SK-N-SH (cell line): ENCODE results near the gene ZNF628. TPM values are rescaled to one million over a fixed set of nuclear protein-coding genes. Genes with fewer than 3 reads are reported as not detected.

Experiments
- CTCF ChIA-PET: fragments of 300-600, 350-600 bp; formaldehyde crosslinking; extraction: SDS; loops from one replicate; lab custom pipeline; 2021; lab: Yijun Ruan, JAX
- POLR2A ChIA-PET: fragments of 350-600 bp; sonication (Branson Sonifier 250); formaldehyde crosslinking; extraction: SDS; loops from one replicate; lab custom pipeline; 2020; ENCODE audit warnings: antibody characterized with exemption, inconsistent platforms; lab: Yijun Ruan, JAX
- DNase-seq: peaks from one replicate; pipeline ENCODE4 v3.0.0; 2012
- H2AFZ ChIP-seq: fragments of 200-600 bp; sonication (generic); 2 replicates; pipeline ENCODE4 v1.8.1; 2016; ENCODE audit warnings: antibody characterized with exemption, mild to moderate bottlenecking, low read depth
- H3F3A ChIP-seq: fragments of 200-600 bp; sonication (generic); replicated peaks from 2 replicates; pipeline ENCODE3; 2016; ENCODE audit warnings: antibody characterized with exemption, mild to moderate bottlenecking; ENCODE audit not compliant: insufficient read depth
- H3K27ac ChIP-seq, 2 experiments: fragments of 200-500 bp in 1 of 2; fragments of 200-600 bp in 1 of 2; sonication (Bioruptor generic) in 1 of 2; sonication (generic), shearing (Covaris generic) in 1 of 2; 2 replicates each; pipeline versions ENCODE4 v1.5.1 to v1.6.1; 2014 to 2016; ENCODE audit warnings: low read depth in 2 of 2, inconsistent platforms in 1 of 2, low read length in 1 of 2, mild to moderate bottlenecking in 1 of 2, mixed read lengths in 1 of 2
- H3K27me3 ChIP-seq: fragments of 200-600 bp; sonication (generic), shearing (Covaris generic); 2 replicates; pipeline ENCODE4 v1.6.1; 2016; ENCODE audit warnings: mixed run types; ENCODE audit not compliant: insufficient read depth
- H3K36me3 ChIP-seq, 2 experiments: fragments of 200-500 bp in 1 of 2; fragments of 200-600 bp in 1 of 2; sonication (Bioruptor generic) in 1 of 2; sonication (generic) in 1 of 2; replicated peaks in 1 of 2; 2 replicates each; pipeline versions ENCODE3 to v1.5.1; 2014 to 2016; ENCODE audit warnings: low read length in 1 of 2, mild to moderate bottlenecking in 1 of 2; ENCODE audit not compliant: insufficient read depth in 2 of 2, control insufficient read depth in 1 of 2
- H3K4me1 ChIP-seq, 2 experiments: fragments of 200-500 bp in 1 of 2; fragments of 200-600 bp in 1 of 2; sonication (Bioruptor generic) in 1 of 2; sonication (generic), shearing (Covaris generic) in 1 of 2; 2 replicates each; pipeline versions ENCODE4 v1.5.1 to v1.6.1; 2014 to 2016; ENCODE audit warnings: low read depth in 1 of 2, low read length in 1 of 2, mixed run types in 1 of 2; ENCODE audit not compliant: insufficient read depth in 2 of 2, control insufficient read depth in 1 of 2
- H3K4me2 ChIP-seq: fragments of 200-600 bp; sonication (generic), shearing (Covaris generic); 2 replicates; pipeline ENCODE4 v1.6.1; 2017; ENCODE audit warnings: mixed run types
- H3K4me3 ChIP-seq, 2 experiments: fragments of 200-500 bp in 1 of 2; fragments of 200-600 bp in 1 of 2; sonication (Bioruptor generic) in 1 of 2; sonication (generic), shearing (Covaris generic) in 1 of 2; 2 replicates each; pipeline versions ENCODE4 v1.5.1 to v1.8.1; 2014 to 2016; ENCODE audit warnings: low read depth in 2 of 2, inconsistent platforms in 1 of 2, low read length in 1 of 2, mild to moderate bottlenecking in 1 of 2, mixed read lengths in 1 of 2, moderate library complexity in 1 of 2
- H3K79me2 ChIP-seq: fragments of 200-600 bp; sonication (generic); 2 replicates; pipeline ENCODE4 v1.8.1; 2017; ENCODE audit warnings: mild to moderate bottlenecking; ENCODE audit not compliant: insufficient read depth
- H3K9ac ChIP-seq: fragments of 200-600 bp; sonication (generic); 2 replicates; pipeline ENCODE4 v1.6.1; 2017; ENCODE audit warnings: mixed run types
- H3K9me2 ChIP-seq: fragments of 200-600 bp; sonication (generic); 2 replicates; pipeline ENCODE4 v1.6.1; 2017; ENCODE audit warnings: mixed run types
- H3K9me3 ChIP-seq: fragments of 200-600 bp; sonication (generic); 2 replicates; pipeline ENCODE4 v1.6.1; 2017; ENCODE audit warnings: mixed run types, mild to moderate bottlenecking, moderate library complexity
- H4K20me1 ChIP-seq: fragments of 200-600 bp; sonication (generic); 2 replicates; pipeline ENCODE4 v1.6.1; 2017; ENCODE audit warnings: mild to moderate bottlenecking, mixed run types; ENCODE audit not compliant: insufficient read depth
- ELF1 ChIP-seq: IDR thresholded peaks from 2 replicates; pipeline ENCODE4 v1.4.0; 2012
- EZH2phosphoT487 ChIP-seq: fragments of 200-600 bp; sonication (generic); IDR thresholded peaks from 2 replicates; pipeline ENCODE4 v1.6.1; 2017; ENCODE audit warnings: low read depth, mixed run types, mild to moderate bottlenecking, antibody characterized with exemption, moderate library complexity, borderline replicate concordance
- GABPA ChIP-seq: IDR thresholded peaks from 2 replicates; pipeline ENCODE4 v1.4.0; 2012; ENCODE audit warnings: low read depth, mild to moderate bottlenecking
- MEF2A ChIP-seq: IDR thresholded peaks from 2 replicates; pipeline ENCODE4 v1.4.0; 2012; ENCODE audit warnings: low read depth, borderline replicate concordance
- PBX3 ChIP-seq: IDR thresholded peaks from 2 replicates; pipeline ENCODE4; 2012
- RCOR1 ChIP-seq: fragments of 150-350 bp; IDR thresholded peaks from 2 replicates; pipeline ENCODE4 v1.6.1; 2017; ENCODE audit warnings: antibody characterized with exemption, low read length
- TCF12 ChIP-seq: IDR thresholded peaks from 2 replicates; pipeline ENCODE4 v1.4.0; 2012
- USF2 ChIP-seq: fragments of 150-350 bp; IDR thresholded peaks from 2 replicates; pipeline ENCODE4 v1.6.1; 2017; ENCODE audit warnings: antibody characterized with exemption, low read length, low read depth, borderline replicate concordance
- WGBS: methylation state at CpG from one replicate; pipeline ENCODE4 v1.1.6; 2017; ENCODE audit warnings: low lambda C conversion rate; 5-methylcytosine and 5-hydroxymethylcytosine counted together
- polyA plus RNA-seq, 3 experiments: library from polyadenylated mRNA; depleted of rRNA; stranded (reverse); fragments of >200 nt; gene quantifications; 2 replicates each; pipeline ENCODE4 v1.2.3, GENCODE V29; 2012
- TF ChIP-seq, protein P1 (sequence below): fragments of 200-600 bp; sonication (generic); IDR thresholded peaks from 2 replicates; pipeline ENCODE4 v1.6.1; 2017; ENCODE audit warnings: antibody characterized with exemption, mild to moderate bottlenecking, moderate library complexity

ZNF628 gene
- polyA plus RNA-seq, 1 of the 3 experiments (the other 2 are of a cell fraction) = 1.6 TPM

DNA sequence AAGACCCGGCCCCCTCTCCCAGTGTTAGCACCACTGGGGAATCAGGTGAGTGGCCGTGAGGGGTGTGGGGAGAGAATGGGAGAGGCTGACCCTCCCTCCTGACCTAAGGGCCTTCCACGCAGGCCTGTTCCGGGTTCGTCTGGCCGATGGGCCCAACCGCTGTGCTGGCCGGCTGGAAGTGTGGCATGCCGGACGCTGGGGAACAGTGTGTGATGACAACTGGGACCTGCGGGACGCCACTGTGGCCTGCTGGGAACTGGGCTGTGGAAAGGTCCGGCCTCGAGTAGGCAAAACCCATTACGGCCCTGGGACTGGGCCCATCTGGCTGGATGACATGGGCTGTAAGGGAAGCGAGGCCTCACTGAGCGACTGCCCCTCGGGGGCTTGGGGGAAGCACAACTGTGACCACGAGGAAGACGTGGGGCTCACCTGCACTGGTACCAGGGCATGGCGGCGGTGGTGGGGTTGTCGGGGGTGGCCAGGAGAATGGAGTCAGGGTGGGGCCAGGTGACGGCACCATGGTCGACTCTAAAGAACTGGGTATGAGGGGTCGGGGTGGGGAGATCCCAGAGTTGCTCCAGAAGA lies 24.0 kb downstream of the ZNF628 start:
- peaks cover 0 to 6% of the 10 kb centered on the region in 2 experiments; a peak in 1 of 4 replicates for H3K4me1 ChIP-seq
- H3K9ac ChIP-seq = no peak overlapping the region
- WGBS = 91% methylated on average over 25 of the region's 26 CpGs
- H4K20me1 ChIP-seq = no peaks in the 10 kb centered on the region
- H3K27ac ChIP-seq = no peak overlapping the region
- peaks cover 9% of the 10 kb centered on the region for H3F3A ChIP-seq
- no peaks in the 10 kb centered on the region for H3K9me2 ChIP-seq
- H3K4me3 ChIP-seq = no peak overlapping the region
- no peaks in the 10 kb centered on the region for H3K36me3 ChIP-seq
- CTCF ChIA-PET = interaction anchor here (1.3 to 1.7 kb wide), 3 partner anchors 10 to 33 kb away, joined by 5 to 10 read pairs (median 5); no protein-coding TSS in a partner anchor
- TF ChIP-seq GABPA (no peak), ELF1 (no peak), EZH2phosphoT487 (no peak), PBX3 (no peak)
- H3K4me2 ChIP-seq = no peak overlapping the region
- H3K9me3 ChIP-seq = no peaks in the 10 kb centered on the region
- no peak overlapping the region for H2AFZ ChIP-seq
- no peak for DNase-seq
- H3K27me3 ChIP-seq = no peaks in the 10 kb centered on the region
- POLR2A ChIA-PET = no interaction called here
- H3K79me2 ChIP-seq = no peaks in the 10 kb centered on the region

DNA sequence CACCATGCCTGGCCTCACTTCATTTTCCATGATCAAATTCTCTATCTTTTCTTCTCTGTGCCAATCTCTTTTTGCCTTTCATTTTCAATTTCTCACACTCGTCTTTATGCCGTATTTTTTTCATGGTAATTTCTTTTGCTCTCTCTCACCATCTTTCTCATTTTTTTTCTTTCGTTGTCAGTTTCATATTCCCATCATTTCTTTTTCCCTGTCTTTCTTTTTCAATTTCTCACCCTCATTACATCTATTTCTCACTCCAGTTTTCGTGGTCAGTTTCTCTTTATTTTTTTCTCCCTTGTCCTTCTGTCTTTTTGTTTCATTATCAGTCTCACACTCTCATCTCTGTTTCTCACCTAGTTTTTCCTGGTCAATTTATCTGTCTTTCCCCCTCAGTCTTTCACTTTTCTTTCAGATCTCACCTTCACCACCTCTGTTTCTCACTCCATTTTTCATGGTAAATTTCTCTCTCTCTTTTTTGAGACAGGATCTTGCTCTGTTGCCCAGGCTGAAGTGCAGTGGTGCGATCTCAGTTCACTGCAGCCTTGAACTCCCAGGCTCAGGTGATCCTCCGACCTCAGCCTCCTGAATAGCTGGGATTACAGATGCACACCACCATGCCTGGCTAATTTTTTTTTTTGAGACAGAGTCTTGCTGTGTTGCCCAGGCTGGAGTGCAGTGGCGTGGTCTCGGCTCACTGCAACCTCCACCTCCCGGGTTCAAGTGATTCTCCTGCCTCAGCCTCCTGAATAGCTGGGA lies 26.0 kb downstream of the ZNF628 start:
- Histone ChIP-seq H3K9me2 (no peaks in the 10 kb centered on the region), H3K4me1 (peaks cover 0 to 6% of the 10 kb centered on the region in 2 experiments; a peak in 1 of 4 replicates), H3F3A (peaks cover 7% of the 10 kb centered on the region), H3K4me3 (no peak overlapping the region), H3K9me3 (no peaks in the 10 kb centered on the region), H3K4me2 (no peak overlapping the region), H3K9ac (no peak overlapping the region), H3K27ac (no peak overlapping the region), H2AFZ (no peak overlapping the region), H4K20me1 (no peaks in the 10 kb centered on the region), H3K36me3 (no peaks in the 10 kb centered on the region), H3K27me3 (no peaks in the 10 kb centered on the region), H3K79me2 (no peaks in the 10 kb centered on the region)
- ChIA-PET CTCF (interaction anchor here (0.9 to 3.8 kb wide), 6 partner anchors 16 to 361 kb away, joined by 3 to 81 read pairs (median 4); no protein-coding TSS in a partner anchor), POLR2A (no interaction called here)
- TF ChIP-seq RCOR1 (no peak), TCF12 (no peak), ELF1 (no peak), MEF2A (no peak), USF2 (no peak)
- TF ChIP-seq, protein P1, sequence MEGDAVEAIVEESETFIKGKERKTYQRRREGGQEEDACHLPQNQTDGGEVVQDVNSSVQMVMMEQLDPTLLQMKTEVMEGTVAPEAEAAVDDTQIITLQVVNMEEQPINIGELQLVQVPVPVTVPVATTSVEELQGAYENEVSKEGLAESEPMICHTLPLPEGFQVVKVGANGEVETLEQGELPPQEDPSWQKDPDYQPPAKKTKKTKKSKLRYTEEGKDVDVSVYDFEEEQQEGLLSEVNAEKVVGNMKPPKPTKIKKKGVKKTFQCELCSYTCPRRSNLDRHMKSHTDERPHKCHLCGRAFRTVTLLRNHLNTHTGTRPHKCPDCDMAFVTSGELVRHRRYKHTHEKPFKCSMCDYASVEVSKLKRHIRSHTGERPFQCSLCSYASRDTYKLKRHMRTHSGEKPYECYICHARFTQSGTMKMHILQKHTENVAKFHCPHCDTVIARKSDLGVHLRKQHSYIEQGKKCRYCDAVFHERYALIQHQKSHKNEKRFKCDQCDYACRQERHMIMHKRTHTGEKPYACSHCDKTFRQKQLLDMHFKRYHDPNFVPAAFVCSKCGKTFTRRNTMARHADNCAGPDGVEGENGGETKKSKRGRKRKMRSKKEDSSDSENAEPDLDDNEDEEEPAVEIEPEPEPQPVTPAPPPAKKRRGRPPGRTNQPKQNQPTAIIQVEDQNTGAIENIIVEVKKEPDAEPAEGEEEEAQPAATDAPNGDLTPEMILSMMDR = no peak
- no peak for DNase-seq
- WGBS = 88% methylated on average over 9 of the region's 9 CpGs
